Erythroblast (primary cell): ENCODE data around the gene PPFIBP2.

Experiments used
- DNase-seq, 2 experiments: peaks; one replicate each; lab custom pipeline; 2025; lab: John Stamatoyannopoulos, UW
- GATA1 ChIP-seq: IDR thresholded peaks from 2 replicates; pipeline ENCODE4 v1.6.1; 2011; ENCODE audit warnings: low read depth, mild to moderate bottlenecking, control low read depth, low read length, moderate library complexity
- POLR2A ChIP-seq: IDR thresholded peaks from 2 replicates; pipeline ENCODE4 v1.6.1; 2011; ENCODE audit warnings: mild to moderate bottlenecking, low read length

The PPFIBP2 gene

GRCh38 chr11:7632211-7632610 lies 118.4 kb downstream of the PPFIBP2 start:
- TF ChIP-seq GATA1, result no peak
- no peak for TF ChIP-seq POLR2A
- DNase-seq, result no peak

GRCh38 chr11:7635137-7635536 lies 121.3 kb downstream of the PPFIBP2 start:
- TF ChIP-seq POLR2A (no peak), GATA1 (no peak)
- DNase-seq, result no peak

- DNase-seq, result no peak
- TF ChIP-seq GATA1 (no peak), POLR2A (no peak)
Observed at GRCh38 chr11:7635708-7636107, 121.9 kb downstream of the PPFIBP2 start.

GRCh38 chr11:7636350-7636749 lies 122.6 kb downstream of the PPFIBP2 start:
- TF ChIP-seq POLR2A (no peak), GATA1 (no peak)
- no peak for DNase-seq

DNA sequence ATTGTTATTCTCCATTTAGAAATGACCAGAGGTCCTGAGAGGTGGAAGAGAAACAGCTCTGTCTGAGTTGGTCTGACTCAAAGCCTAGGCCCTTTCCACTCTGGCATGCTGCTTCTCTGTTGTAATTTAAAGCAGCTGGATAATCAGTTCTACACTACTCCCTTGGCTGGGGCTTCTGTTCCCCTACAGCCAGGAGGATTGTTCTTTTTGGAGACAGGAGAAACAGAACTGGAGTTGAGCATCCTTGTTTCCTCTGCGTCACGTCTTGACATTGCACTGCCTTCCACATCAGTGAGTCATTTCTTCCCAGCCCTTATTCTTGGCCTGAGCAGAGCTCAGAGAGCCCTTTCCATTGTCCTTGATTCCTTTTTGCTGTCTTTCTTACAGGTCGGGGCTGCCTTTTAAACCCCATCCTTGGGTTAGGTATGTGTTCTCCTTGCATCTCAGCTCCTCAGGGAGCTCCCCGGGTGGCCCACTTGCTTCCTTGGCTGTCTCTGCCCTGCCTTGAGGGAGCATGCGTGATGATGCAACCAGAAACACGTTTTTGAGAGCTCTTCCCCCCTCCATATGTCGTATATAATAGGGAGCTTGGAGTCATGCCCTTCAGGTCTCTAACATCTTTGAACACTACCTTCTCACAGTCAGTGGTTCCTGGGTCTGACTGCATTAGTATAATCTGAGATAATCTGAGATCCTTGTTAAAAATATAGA lies 123.8 kb downstream of the PPFIBP2 start:
- TF ChIP-seq POLR2A, result no peak
- TF ChIP-seq GATA1, result no peak
- no peak for DNase-seq

- no peak for DNase-seq
- TF ChIP-seq GATA1, result no peak
- TF ChIP-seq POLR2A, result no peak
Observed at GRCh38 chr11:7638710-7639642, 125.2 kb downstream of the PPFIBP2 start.

DNA sequence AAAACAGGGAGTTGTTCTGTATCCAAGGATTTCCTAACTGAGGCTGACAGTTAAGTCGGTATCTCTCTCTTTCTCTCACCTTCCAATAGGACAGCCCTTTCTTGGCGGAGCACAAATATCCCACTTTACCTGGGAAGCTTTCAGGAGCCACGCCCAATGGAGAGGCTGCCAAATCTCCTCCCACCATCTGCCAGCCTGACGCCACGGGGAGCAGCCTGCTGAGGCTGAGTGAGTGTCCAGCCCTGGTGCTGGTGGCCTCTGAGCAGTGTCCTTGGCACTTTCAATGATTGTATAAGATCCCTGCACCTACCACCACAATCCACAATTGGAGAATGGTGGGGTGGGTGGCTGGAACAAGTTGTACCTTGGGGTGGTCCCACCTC lies 125.8 kb downstream of the PPFIBP2 start:
- no peak for DNase-seq
- TF ChIP-seq GATA1 (no peak), POLR2A (no peak)

DNA sequence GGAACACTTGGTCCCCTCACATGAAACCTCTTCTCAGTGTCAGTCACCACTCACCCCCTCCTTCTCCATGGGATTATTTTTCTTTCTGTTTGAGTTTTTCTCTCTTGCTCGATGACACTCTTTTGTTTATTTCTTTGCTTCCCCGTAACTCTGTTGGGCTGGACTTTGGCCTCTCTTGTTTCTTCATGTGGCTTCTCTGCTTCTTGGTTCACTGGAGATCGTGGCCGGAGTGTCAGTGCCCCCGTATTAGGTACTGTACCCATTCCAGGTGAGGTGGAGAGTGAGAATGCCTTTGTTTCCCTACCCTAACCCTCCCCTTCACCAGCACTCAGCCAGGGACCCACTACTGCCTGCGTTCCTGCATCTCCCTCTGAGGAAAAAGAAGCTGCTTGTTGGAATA lies 127.0 kb downstream of the PPFIBP2 start:
- TF ChIP-seq POLR2A, result no peak
- TF ChIP-seq GATA1, result no peak
- DNase-seq, result no peak

GRCh38 chr11:7642747-7643146 lies 128.9 kb downstream of the PPFIBP2 start:
- no peak for DNase-seq
- no peak for TF ChIP-seq GATA1
- TF ChIP-seq POLR2A, result no peak

DNA sequence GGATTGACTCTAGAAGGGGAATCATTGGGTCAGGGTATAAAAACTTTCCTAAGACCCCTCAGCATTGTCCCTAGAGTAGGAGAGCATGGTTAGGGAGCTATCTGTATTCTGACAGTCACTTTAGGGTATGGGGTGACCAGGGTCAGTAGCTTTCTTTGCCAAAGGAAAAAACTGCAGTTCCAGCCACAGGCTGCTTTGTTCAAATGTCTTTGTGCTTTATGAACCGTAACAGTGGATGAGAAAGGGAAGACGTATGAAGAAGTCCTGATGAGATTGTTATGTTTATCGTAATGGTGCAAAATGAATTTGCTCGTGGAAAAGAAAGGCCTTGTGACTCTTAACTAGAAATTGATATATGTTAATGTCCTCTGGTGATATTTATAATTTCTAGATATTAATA lies 129.5 kb downstream of the PPFIBP2 start:
- no peak for DNase-seq
- TF ChIP-seq GATA1, result no peak
- TF ChIP-seq POLR2A, result no peak

- TF ChIP-seq GATA1 (no peak), POLR2A (no peak)
- DNase-seq, result no peak
Observed at GRCh38 chr11:7645206-7645605, 131.4 kb downstream of the PPFIBP2 start.

GRCh38 chr11:7646866-7647265 lies 133.1 kb downstream of the PPFIBP2 start:
- DNase-seq, result no peak
- TF ChIP-seq GATA1 (no peak), POLR2A (no peak)

DNA sequence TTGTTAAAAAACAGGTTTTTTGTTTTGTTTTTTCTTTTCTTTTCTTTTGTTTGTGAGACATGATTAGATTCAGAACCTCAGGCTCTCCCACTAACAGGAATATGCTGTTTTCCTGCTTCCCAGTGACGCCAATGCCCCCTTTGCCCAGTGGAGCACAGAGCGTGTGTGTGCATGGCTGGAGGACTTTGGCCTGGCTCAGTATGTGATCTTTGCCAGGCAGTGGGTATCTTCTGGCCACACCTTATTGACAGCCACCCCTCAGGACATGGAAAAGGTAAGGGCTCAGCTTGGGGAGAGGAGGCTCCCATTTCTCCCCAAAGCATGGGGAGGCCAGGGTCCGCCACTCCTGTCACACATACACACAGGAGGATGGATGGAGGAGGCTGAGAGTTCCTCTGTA lies 134.5 kb downstream of the PPFIBP2 start:
- no peak for DNase-seq
- no peak for TF ChIP-seq POLR2A
- no peak for TF ChIP-seq GATA1

GRCh38 chr11:7651140-7651551 lies 137.3 kb downstream of the PPFIBP2 start:
- no peak for DNase-seq
- TF ChIP-seq GATA1 (no peak), POLR2A (no peak)
